HCT116 (cell line): ENCODE results near the gene DCD. TPM values are rescaled to one million over a fixed set of nuclear protein-coding genes. Genes with fewer than 3 reads are reported as not detected.

Experiments
- ATAC-seq: fragments of 200-7000 bp; cut with Tn5 transposase; 2 replicates; pipeline ENCODE4 v1.9.1; 2020; ENCODE audit warnings: mild to moderate bottlenecking, moderate library complexity
- BruUV-seq: library from RNA; stranded (reverse); fragments of 400-500 nt; replicated peaks from 2 replicates; lab custom pipeline; 2021; lab: Mats Ljungman, UMichigan
- CTCF ChIA-PET: fragments of 300-600 bp; sonication (Branson Sonifier 250); formaldehyde crosslinking; loops from one replicate; lab custom pipeline; 2021; ENCODE audit warnings: antibody characterized with exemption; lab: Charles Lee
- POLR2A ChIA-PET: fragments of 300-600, 350-600 bp; sonication (Branson Sonifier 250); formaldehyde crosslinking; loops from one replicate; lab custom pipeline; 2021; ENCODE audit warnings: antibody characterized with exemption; lab: Charles Lee
- RAD21 ChIA-PET, 2 experiments: fragments of 300-600 bp; sonication (Branson Sonifier 250); formaldehyde crosslinking; loops; one replicate each; lab custom pipeline; 2023; ENCODE audit warnings: low total read pairs in 2 of 2; ENCODE audit not compliant: uncharacterized antibody in 2 of 2, unreplicated experiment in 2 of 2, low non-redundant PET in 1 of 2; lab: Charles Lee
- DNase-seq: peaks from one replicate; pipeline ENCODE4 v3.0.0-alpha.2; 2010; ENCODE audit warnings: low read depth, low spot score
- H2AFZ ChIP-seq: fragments of 200-600 bp; shearing (Covaris generic), sonication (generic); 2 replicates; pipeline ENCODE4 v1.6.1; 2017; ENCODE audit warnings: low read depth, mixed run types, mixed read lengths, antibody characterized with exemption, low read length; ENCODE audit not compliant: poor library complexity, severe bottlenecking
- H3K27ac ChIP-seq: 2 replicates; pipeline ENCODE4 v1.5.1; 2012; ENCODE audit warnings: low read depth, low read length
- H3K27me3 ChIP-seq: fragments of 200-600 bp; sonication (generic); 2 replicates; pipeline ENCODE4 v1.6.1; 2016; ENCODE audit warnings: mixed run types, low read length, mixed read lengths; ENCODE audit not compliant: insufficient read depth
- H3K36me3 ChIP-seq, 2 experiments: fragments of 200-500 bp in 1 of 2; fragments of 200-600 bp in 1 of 2; sonication (Bioruptor generic) in 1 of 2; sonication (generic) in 1 of 2; 2 replicates each; pipeline versions ENCODE4 v1.5.1 to v1.6.1; 2014 to 2016; ENCODE audit warnings: low read length in 2 of 2, inconsistent platforms in 1 of 2, mixed read lengths in 1 of 2, mixed run types in 1 of 2; ENCODE audit not compliant: insufficient read depth in 2 of 2, control insufficient read depth in 1 of 2
- H3K4me1 ChIP-seq, 2 experiments: fragments of 200-600 bp in 1 of 2; sonication (generic) in 1 of 2; 2 replicates each; pipeline versions ENCODE4 v1.5.1 to v1.6.1; 2012 to 2017; ENCODE audit warnings: low read length in 2 of 2, inconsistent platforms in 1 of 2, mild to moderate bottlenecking in 1 of 2, mixed read lengths in 1 of 2, mixed run types in 1 of 2, moderate library complexity in 1 of 2; ENCODE audit not compliant: insufficient read depth in 2 of 2, control insufficient read depth in 1 of 2
- H3K4me2 ChIP-seq: fragments of 200-600 bp; sonication (generic); 2 replicates; pipeline ENCODE4 v1.6.1; 2017; ENCODE audit warnings: mixed run types, low read length, mixed read lengths
- H3K4me3 ChIP-seq, 2 experiments: fragments of 200-600 bp in 1 of 2; sonication (generic) in 1 of 2; replicated peaks in 1 of 2; 2 replicates each; pipeline ENCODE4 v1.5.1; 2011 to 2016; ENCODE audit warnings: low read length in 2 of 2, control low read depth in 1 of 2, low read depth in 1 of 2, mild to moderate bottlenecking in 1 of 2, mixed read lengths in 1 of 2, mixed run types in 1 of 2
- H3K79me2 ChIP-seq: fragments of 200-600 bp; sonication (generic); 2 replicates; pipeline ENCODE4 v1.6.1; 2017; ENCODE audit warnings: mild to moderate bottlenecking, mixed run types, low read length, moderate library complexity, mixed read lengths; ENCODE audit not compliant: insufficient read depth
- H3K9ac ChIP-seq: fragments of 200-600 bp; sonication (generic); 2 replicates; pipeline ENCODE4 v1.6.1; 2016; ENCODE audit warnings: low read length, mixed read lengths
- H3K9me2 ChIP-seq: fragments of 200-600 bp; sonication (generic), shearing (Covaris generic); 2 replicates; pipeline ENCODE4 v1.6.1; 2017; ENCODE audit warnings: mixed run types, mild to moderate bottlenecking, moderate library complexity; ENCODE audit not compliant: insufficient read depth
- H3K9me3 ChIP-seq, 2 experiments: fragments of 200-500 bp in 1 of 2; fragments of 200-600 bp in 1 of 2; sonication (Bioruptor generic) in 1 of 2; sonication (generic) in 1 of 2; 2 replicates each; pipeline ENCODE4 v1.6.1; 2014 to 2017; ENCODE audit warnings: low read length in 2 of 2, mixed read lengths in 2 of 2, inconsistent platforms in 1 of 2, low read depth in 1 of 2, mild to moderate bottlenecking in 1 of 2, mixed run types in 1 of 2, moderate library complexity in 1 of 2; ENCODE audit not compliant: control insufficient read depth in 1 of 2, insufficient read depth in 1 of 2
- H4K20me1 ChIP-seq: fragments of 200-600 bp; sonication (generic), shearing (Covaris generic); 2 replicates; pipeline ENCODE4 v1.6.1; 2017; ENCODE audit warnings: mixed run types, mild to moderate bottlenecking, moderate library complexity; ENCODE audit not compliant: insufficient read depth
- CBX3 ChIP-seq: IDR thresholded peaks from 2 replicates; pipeline ENCODE4 v1.6.1; 2012; ENCODE audit warnings: low read depth
- CTCF ChIP-seq, 3 experiments: fragments of 200-600 bp in 1 of 3; sonication (generic) in 1 of 3; IDR thresholded peaks in 2 of 3; conservative IDR thresholded peaks in 1 of 3; 2 replicates each; pipeline ENCODE4 v1.5.1; 2012 to 2017; ENCODE audit warnings: low read depth in 2 of 3, low read length in 2 of 3, antibody characterized with exemption in 1 of 3, borderline replicate concordance in 1 of 3, control low read depth in 1 of 3, mild to moderate bottlenecking in 1 of 3, mixed read lengths in 1 of 3, mixed run types in 1 of 3, moderate library complexity in 1 of 3; ENCODE audit not compliant: insufficient read depth in 1 of 3
- EZH2 ChIP-seq: fragments of 200-600 bp; sonication (generic); IDR thresholded peaks from 2 replicates; pipeline ENCODE4 v1.6.1; 2017; ENCODE audit warnings: antibody characterized with exemption, mixed run types
- EZH2phosphoT487 ChIP-seq: fragments of 200-600 bp; IDR thresholded peaks from 2 replicates; pipeline ENCODE4 v1.6.1; 2018; ENCODE audit warnings: antibody characterized with exemption, borderline replicate concordance
- FOSL1 ChIP-seq: IDR thresholded peaks from 2 replicates; pipeline ENCODE4 v1.6.1; 2012; ENCODE audit warnings: low read depth
- JUND ChIP-seq: IDR thresholded peaks from 2 replicates; pipeline ENCODE4 v1.6.1; 2012
- POLR2AphosphoS5 ChIP-seq: IDR thresholded peaks from 2 replicates; pipeline ENCODE4 v1.6.1; 2011; ENCODE audit warnings: mild to moderate bottlenecking, low read depth, low read length, moderate library complexity
- SIN3A ChIP-seq: IDR thresholded peaks from 2 replicates; pipeline ENCODE4 v1.6.1; 2012; ENCODE audit warnings: low read depth
- SP1 ChIP-seq: IDR thresholded peaks from 2 replicates; pipeline ENCODE4 v1.6.1; 2012; ENCODE audit warnings: low read depth
- TCF7L2 ChIP-seq: IDR thresholded peaks from 2 replicates; pipeline ENCODE4 v1.7.0; 2011; ENCODE audit warnings: borderline replicate concordance, inconsistent platforms; ENCODE audit not compliant: insufficient read depth, insufficient read length; ENCODE audit errors: extremely low read depth
- YY1 ChIP-seq: IDR thresholded peaks from 2 replicates; pipeline ENCODE4 v1.6.1; 2011; ENCODE audit warnings: low read length, low read depth, moderate library complexity, mild to moderate bottlenecking; ENCODE audit not compliant: insufficient replicate concordance; ENCODE audit errors: extremely low read depth
- ZBTB33 ChIP-seq: IDR thresholded peaks from 2 replicates; pipeline ENCODE4 v1.6.1; 2011; ENCODE audit warnings: mild to moderate bottlenecking, low read length, moderate library complexity; ENCODE audit not compliant: insufficient replicate concordance; ENCODE audit errors: extremely low read depth
- ZFX ChIP-seq: fragments of 450-650 bp; IDR thresholded peaks from 2 replicates; pipeline ENCODE4 v1.6.1; 2017
- ZNF274 ChIP-seq: fragments of 200-500 bp; sonication (Bioruptor generic); IDR thresholded peaks from 2 replicates; pipeline ENCODE4 v1.6.1; 2014; ENCODE audit warnings: mild to moderate bottlenecking, low read depth, low read length, inconsistent platforms
- intact Hi-C: fragments of 100-400 bp; cut with micrococcal nuclease; formaldehyde crosslinking; loops from 2 replicates; pipeline ENCODE4 v1.10.0; 2022
- total RNA-seq: library from RNA; stranded (reverse); gene quantifications from one replicate; pipeline ENCODE4 v1.2.1, GENCODE V29; 2021; ENCODE audit not compliant: unreplicated experiment
- TF ChIP-seq, protein P1 (sequence below): IDR thresholded peaks from 2 replicates; pipeline ENCODE4 v1.6.1; 2012; ENCODE audit warnings: low read depth
- TF ChIP-seq, protein P2 (sequence below): IDR thresholded peaks from 2 replicates; pipeline ENCODE4 v1.6.1; 2012

DCD gene
- total RNA-seq, 1 experiment from 2014 or later, result not detected

DNA sequence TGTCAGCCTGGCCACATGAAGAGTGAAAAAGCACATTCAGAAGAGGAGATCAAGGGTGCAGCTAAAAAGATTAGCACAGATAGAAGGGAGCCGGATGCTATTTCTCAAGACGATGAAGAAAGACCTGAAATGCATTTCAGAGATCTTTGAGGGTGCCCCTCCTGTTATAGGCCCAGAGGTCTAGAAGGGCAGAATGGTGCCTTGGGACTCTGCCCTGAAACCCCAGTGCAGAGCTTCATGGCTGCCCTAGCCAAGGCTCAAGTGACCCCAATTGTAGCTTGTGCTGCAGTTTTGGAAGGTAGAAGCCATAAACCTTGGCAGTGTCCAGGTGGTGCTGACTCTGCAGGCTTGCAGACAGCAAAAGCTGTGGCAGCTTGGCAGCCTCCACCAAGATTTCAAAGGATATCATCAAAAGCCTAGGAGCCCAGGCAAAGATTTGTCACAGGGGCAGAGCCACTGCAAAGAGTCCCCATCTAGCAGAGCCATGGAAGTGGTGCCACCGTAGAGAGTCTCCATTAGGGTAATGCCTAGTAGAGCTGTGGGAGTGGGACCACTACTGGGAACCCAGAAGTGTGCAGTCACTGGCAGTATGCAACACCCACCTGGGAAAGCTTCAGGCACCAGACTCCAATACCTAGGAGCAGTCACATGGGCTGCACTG, 19.8 kb downstream of the DCD start:
- no peak overlapping the region for H3K4me2 ChIP-seq

More for the DNA sequence above, 19.8 kb downstream of the DCD start:
- DNase-seq, result no peak
- Histone ChIP-seq H3K4me3 (no peak overlapping the region), H3K4me1 (no peaks in the 10 kb centered on the region), H2AFZ (no peak overlapping the region), H3K9ac (no peak overlapping the region), H3K27me3 (peaks cover 30% of the 10 kb centered on the region; the same call in 1 of the 2 replicates)
- intact Hi-C loops, result no loop called here
- ChIA-PET CTCF (interaction anchor here (1.8 kb wide), 1 partner anchor 30 kb away, joined by 4 read pairs; no protein-coding TSS in a partner anchor), POLR2A (no interaction called here), RAD21 (no interaction called here)
- BruUV-seq, result no TSS peak
- TF ChIP-seq, protein P1, sequence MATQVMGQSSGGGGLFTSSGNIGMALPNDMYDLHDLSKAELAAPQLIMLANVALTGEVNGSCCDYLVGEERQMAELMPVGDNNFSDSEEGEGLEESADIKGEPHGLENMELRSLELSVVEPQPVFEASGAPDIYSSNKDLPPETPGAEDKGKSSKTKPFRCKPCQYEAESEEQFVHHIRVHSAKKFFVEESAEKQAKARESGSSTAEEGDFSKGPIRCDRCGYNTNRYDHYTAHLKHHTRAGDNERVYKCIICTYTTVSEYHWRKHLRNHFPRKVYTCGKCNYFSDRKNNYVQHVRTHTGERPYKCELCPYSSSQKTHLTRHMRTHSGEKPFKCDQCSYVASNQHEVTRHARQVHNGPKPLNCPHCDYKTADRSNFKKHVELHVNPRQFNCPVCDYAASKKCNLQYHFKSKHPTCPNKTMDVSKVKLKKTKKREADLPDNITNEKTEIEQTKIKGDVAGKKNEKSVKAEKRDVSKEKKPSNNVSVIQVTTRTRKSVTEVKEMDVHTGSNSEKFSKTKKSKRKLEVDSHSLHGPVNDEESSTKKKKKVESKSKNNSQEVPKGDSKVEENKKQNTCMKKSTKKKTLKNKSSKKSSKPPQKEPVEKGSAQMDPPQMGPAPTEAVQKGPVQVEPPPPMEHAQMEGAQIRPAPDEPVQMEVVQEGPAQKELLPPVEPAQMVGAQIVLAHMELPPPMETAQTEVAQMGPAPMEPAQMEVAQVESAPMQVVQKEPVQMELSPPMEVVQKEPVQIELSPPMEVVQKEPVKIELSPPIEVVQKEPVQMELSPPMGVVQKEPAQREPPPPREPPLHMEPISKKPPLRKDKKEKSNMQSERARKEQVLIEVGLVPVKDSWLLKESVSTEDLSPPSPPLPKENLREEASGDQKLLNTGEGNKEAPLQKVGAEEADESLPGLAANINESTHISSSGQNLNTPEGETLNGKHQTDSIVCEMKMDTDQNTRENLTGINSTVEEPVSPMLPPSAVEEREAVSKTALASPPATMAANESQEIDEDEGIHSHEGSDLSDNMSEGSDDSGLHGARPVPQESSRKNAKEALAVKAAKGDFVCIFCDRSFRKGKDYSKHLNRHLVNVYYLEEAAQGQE, result no peak
- TF ChIP-seq CBX3 (no peak), EZH2 (no peak), ZBTB33 (no peak), CTCF (IDR thresholded peaks at IDR 0.05 in 2 of 3, conservative IDR thresholded peaks at IDR 0.05 in 1 of 3; ENCODE audit: borderline replicate concordance in 1 of 3, insufficient read depth in 1 of 3, low read depth in 2 of 3, low read length in 2 of 3) (no peak), SIN3A (no peak), JUND (no peak), FOSL1 (no peak), ZFX (no peak), YY1 (no peak), SP1 (no peak), EZH2phosphoT487 (no peak), POLR2AphosphoS5 (no peak), ZNF274 (no peak), TCF7L2 (no peak)
- TF ChIP-seq, protein P2, sequence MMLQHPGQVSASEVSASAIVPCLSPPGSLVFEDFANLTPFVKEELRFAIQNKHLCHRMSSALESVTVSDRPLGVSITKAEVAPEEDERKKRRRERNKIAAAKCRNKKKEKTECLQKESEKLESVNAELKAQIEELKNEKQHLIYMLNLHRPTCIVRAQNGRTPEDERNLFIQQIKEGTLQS, result no peak
- TF ChIP-seq, all 23 proteins: peak for 0
- no peaks in the 10 kb centered on the region for H3K36me3 ChIP-seq
- H3K9me3 ChIP-seq, result peaks cover 0 to 3% of the 10 kb centered on the region in 2 experiments; a peak in 2 of 4 replicates
- H3K79me2 ChIP-seq, result no peaks in the 10 kb centered on the region
- no peaks in the 10 kb centered on the region for H3K9me2 ChIP-seq
- no peak overlapping the region for H3K27ac ChIP-seq
- no peaks in the 10 kb centered on the region for H4K20me1 ChIP-seq
- no peak for ATAC-seq
